GM12878 (cell line): ENCODE measurements around the gene FUT8. TPM values are rescaled to one million over a fixed set of nuclear protein-coding genes. Genes with fewer than 3 reads are reported as not detected.

Experiments
- ATAC-seq: fragments of 200-7000 bp; cut with Tn5 transposase; 3 replicates; pipeline ENCODE4 v1.9.1; 2020; ENCODE audit warnings: mild to moderate bottlenecking, moderate library complexity
- BruUV-seq: library from RNA; stranded (reverse); fragments of 400-500 nt; replicated peaks from 2 replicates; lab custom pipeline; 2021; lab: Mats Ljungman, UMichigan
- CTCF ChIA-PET: fragments of 300-600 bp; sonication (Branson Sonifier 250); formaldehyde crosslinking; extraction: SDS; loops from one replicate; lab custom pipeline; 2021; ENCODE audit warnings: inconsistent platforms; lab: Yijun Ruan, JAX
- POLR2A ChIA-PET: fragments of 350-600 bp; formaldehyde crosslinking; extraction: SDS; loops from one replicate; lab custom pipeline; 2021; ENCODE audit warnings: inconsistent platforms; lab: Charles Lee
- RAD21 ChIA-PET: fragments of 300-600 bp; sonication (Branson Sonifier 250); formaldehyde crosslinking; loops from one replicate; lab custom pipeline; 2023; ENCODE audit warnings: antibody characterized with exemption; ENCODE audit not compliant: unreplicated experiment; lab: Charles Lee
- SMC1A ChIA-PET: fragments of 300-600 bp; sonication (Branson Sonifier 250); formaldehyde crosslinking; loops from one replicate; lab custom pipeline; 2023; ENCODE audit not compliant: unreplicated experiment, uncharacterized antibody; lab: Charles Lee
- DNase-seq: peaks from one replicate; pipeline ENCODE4 v3.0.0-alpha.2; 2011; ENCODE audit warnings: low read depth, low spot score
- FAIRE-seq: peaks from 3 replicates; lab custom pipeline; 2011; peaks lifted over from hg19 to GRCh38; lab: Jason Lieb, UNC
- H2AFZ ChIP-seq: 2 replicates; pipeline ENCODE4 v1.6.0; 2011; ENCODE audit warnings: low read depth, low read length, control low read depth; ENCODE audit not compliant: control insufficient read depth
- H3K27ac ChIP-seq: 2 replicates; pipeline ENCODE4 v1.5.1; 2011; ENCODE audit warnings: control low read depth; ENCODE audit not compliant: control insufficient read depth, insufficient read depth
- H3K27me3 ChIP-seq, 2 experiments: replicated peaks in 1 of 2; 2 replicates each; pipeline versions ENCODE4 v1.6.0 to v1.6.1; 2011; ENCODE audit warnings: low read length in 1 of 2; ENCODE audit not compliant: control insufficient read depth in 2 of 2, insufficient read depth in 2 of 2
- H3K36me3 ChIP-seq, 2 experiments: 2 replicates each; pipeline ENCODE4 v1.5.1; 2011; ENCODE audit warnings: low read length in 1 of 2; ENCODE audit not compliant: control insufficient read depth in 2 of 2, insufficient read depth in 2 of 2
- H3K4me1 ChIP-seq: 2 replicates; pipeline ENCODE4 v1.6.1; 2011; ENCODE audit warnings: mild to moderate bottlenecking, low read length, moderate library complexity, mixed read lengths; ENCODE audit not compliant: control insufficient read depth, insufficient read depth
- H3K4me2 ChIP-seq: 2 replicates; pipeline ENCODE4 v1.6.0; 2011; ENCODE audit warnings: control low read depth; ENCODE audit not compliant: control insufficient read depth, insufficient read depth
- H3K4me3 ChIP-seq: fragments of 200-600 bp; sonication (generic); 2 replicates; pipeline ENCODE4 v1.5.1; 2016
- H3K79me2 ChIP-seq: 2 replicates; pipeline ENCODE4 v1.6.0; 2011; ENCODE audit warnings: low read length; ENCODE audit not compliant: control insufficient read depth, insufficient read depth
- H3K9ac ChIP-seq: 2 replicates; pipeline ENCODE4 v1.8.0; 2011; ENCODE audit warnings: low read length, control low read depth, mixed read lengths; ENCODE audit not compliant: control insufficient read depth, insufficient read depth
- H3K9me3 ChIP-seq: replicated peaks from 3 replicates; pipeline ENCODE4 v1.5.1; 2011; ENCODE audit warnings: mild to moderate bottlenecking, low read length; ENCODE audit not compliant: control insufficient read depth, insufficient read depth
- H4K20me1 ChIP-seq: 2 replicates; pipeline ENCODE4 v1.6.0; 2011; ENCODE audit not compliant: control insufficient read depth, insufficient read depth
- BCL11A ChIP-seq: IDR thresholded peaks from 2 replicates; pipeline ENCODE4 v1.6.1; 2011; ENCODE audit warnings: low read depth, low read length
- BRCA1 ChIP-seq: IDR thresholded peaks from 2 replicates; pipeline ENCODE4 v1.6.1; 2011; ENCODE audit warnings: low read depth, low read length, improper control_type of control experiment
- CBFB ChIP-seq: IDR thresholded peaks from 2 replicates; pipeline ENCODE4 v1.6.1; 2016; ENCODE audit warnings: antibody characterized with exemption, low read depth
- CEBPB ChIP-seq, 2 experiments: fragments of 150-350 bp in 1 of 2; IDR thresholded peaks; 2 replicates each; pipeline ENCODE4 v1.6.1; 2012 to 2014; ENCODE audit warnings: low read depth in 2 of 2, low read length in 2 of 2, borderline replicate concordance in 1 of 2, inconsistent platforms in 1 of 2
- MEF2A ChIP-seq: IDR thresholded peaks from 2 replicates; pipeline ENCODE4 v1.6.1; 2011; ENCODE audit warnings: low read depth, mild to moderate bottlenecking, low read length, moderate library complexity; ENCODE audit not compliant: insufficient read depth
- MTA3 ChIP-seq: IDR thresholded peaks from 2 replicates; pipeline ENCODE4 v1.6.1; 2012; ENCODE audit warnings: low read length, inconsistent platforms, borderline replicate concordance
- NR2C2 ChIP-seq: IDR thresholded peaks from 2 replicates; pipeline ENCODE4 v1.6.1; 2011; ENCODE audit warnings: borderline replicate concordance, low read depth; ENCODE audit not compliant: control insufficient read depth, insufficient read length
- PKNOX1 ChIP-seq: fragments of 450-650 bp; IDR thresholded peaks from 2 replicates; pipeline ENCODE4 v1.6.1; 2016; ENCODE audit warnings: mild to moderate bottlenecking
- SMARCA5 ChIP-seq: fragments of 450-650 bp; IDR thresholded peaks from 2 replicates; pipeline ENCODE4 v1.6.1; 2017; ENCODE audit warnings: mild to moderate bottlenecking
- ZBTB11 ChIP-seq: fragments of 450-650 bp; formaldehyde crosslinking; IDR thresholded peaks from 2 replicates; pipeline ENCODE4 v1.5.0; 2022; ENCODE audit warnings: mild to moderate bottlenecking, missing genetic modification characterization
- ZNF207 ChIP-seq: fragments of 450-650 bp; IDR thresholded peaks from 2 replicates; pipeline ENCODE4 v1.6.1; 2014; ENCODE audit warnings: antibody characterized with exemption, mild to moderate bottlenecking, borderline replicate concordance
- WGBS: methylation state at CpG from one replicate; pipeline ENCODE4 v1.1.6; 2016; ENCODE audit warnings: low lambda C conversion rate; ENCODE audit not compliant: insufficient replicate concordance, insufficient coverage; ENCODE audit errors: missing lambda C conversion rate; 5-methylcytosine and 5-hydroxymethylcytosine counted together
- in situ Hi-C: fragments of 300-500 bp; cut with MboI; formaldehyde crosslinking; loops from 9 replicates; pipeline ENCODE4 v1.14.3; 2018; ENCODE audit warnings: mixed read lengths
- intact Hi-C: fragments of 100-400 bp; cut with micrococcal nuclease; formaldehyde crosslinking; loops from one replicate; pipeline ENCODE4 v1.14.2; 2022; ENCODE audit not compliant: unreplicated experiment
- polyA plus RNA-seq, 11 experiments: library from polyadenylated mRNA; depleted of rRNA in 4 of 11; unstranded in 6 of 11; stranded (reverse) in 5 of 11; fragments of >200 nt; fragmentation: Nextera tagmentation in 4 of 11; fragmentation: Illumina TruSeq in 1 of 11; extraction: Ambion mirVana in 4 of 11; extraction: Trizol in 1 of 11; gene quantifications; 1 replicate in 1 of 11; 2 replicates in 10 of 11; pipeline versions ENCODE4 v1.2.1 to v1.2.3, GENCODE V29; 2011 to 2016; ENCODE audit warnings: inconsistent platforms in 2 of 11, missing spikeins in 2 of 11, low read depth in 1 of 11
- total RNA-seq, 4 experiments: library from RNA; depleted of rRNA in 3 of 4; stranded (reverse); fragments of >200 nt in 3 of 4; fragmentation: Illumina TruSeq in 1 of 4; extraction: Trizol in 1 of 4; gene quantifications; 2 replicates each; pipeline versions ENCODE4 v1.2.1 to v1.2.3, GENCODE V29; 2013 to 2021

Gene FUT8
- total and polyA plus RNA-seq, 10 of the 15 experiments (the other 5 are each of a cell fraction or from before 2014, with no cell fraction given) = 21.3 to 106 (median 66.3) TPM

- RAD21 ChIA-PET = interaction anchor here (1.0 kb wide), 1 partner anchor 51 kb away, joined by 4 read pairs; no protein-coding TSS in a partner anchor
- H3K27me3 ChIP-seq = no peaks in the 10 kb centered on the region
- FAIRE-seq = no peak
- CTCF ChIA-PET = interaction anchor here (1.1 kb wide), 1 partner anchor 357 kb away, joined by 4 read pairs; no protein-coding TSS in a partner anchor
- H3K79me2 ChIP-seq = no peaks in the 10 kb centered on the region
- H3K4me2 ChIP-seq = no peak overlapping the region
- POLR2A ChIA-PET = no interaction called here
- ATAC-seq = no peak
- H3K36me3 ChIP-seq = no peaks in the 10 kb centered on the region
- H3K9ac ChIP-seq = no peak overlapping the region
- H3K27ac ChIP-seq = no peak overlapping the region
- H3K4me3 ChIP-seq = no peak overlapping the region
- H4K20me1 ChIP-seq = no peaks in the 10 kb centered on the region
- no peak for DNase-seq
- TF ChIP-seq NR2C2 = no peak
- TF ChIP-seq PKNOX1 = no peak
- no peak for TF ChIP-seq MEF2A
- TF ChIP-seq BCL11A = no peak
- no peak for TF ChIP-seq SMARCA5
- no peak for TF ChIP-seq BRCA1
- TF ChIP-seq CEBPB (IDR thresholded peaks at IDR 0.05; ENCODE audit: borderline replicate concordance in 1 of 2, low read depth in 2 of 2, low read length in 2 of 2) = no peak
- no peak for TF ChIP-seq MTA3
- TF ChIP-seq ZBTB11 (CRISPR knock-in tag) = no peak
- no peak for TF ChIP-seq ZNF207
- TF ChIP-seq CBFB = no peak
- in situ Hi-C loops (no loop called here), intact Hi-C loops (no loop called here)
- no TSS peak for BruUV-seq
- no peaks in the 10 kb centered on the region for H3K4me1 ChIP-seq
- H2AFZ ChIP-seq = no peak overlapping the region
- no peaks in the 10 kb centered on the region for H3K9me3 ChIP-seq
- SMC1A ChIA-PET = interaction anchor here (1.0 to 1.2 kb wide), 3 partner anchors 326 to 498 kb away, joined by 3 to 4 read pairs (median 3); no protein-coding TSS in a partner anchor
- 49% methylated on average over 4 of the region's 4 CpGs for WGBS
These were observed 360.5 kb downstream of the FUT8 start for GRCh38 chr14:65772921-65773574.
